Activated CD8-positive, alpha-beta memory T cell treated with anti-CD3 and anti-CD28 coated beads for 48 hours (primary cell): ENCODE results near the gene CYP46A1.

Experiments
- DNase-seq, 3 experiments: peaks; one replicate each; pipeline ENCODE4 v3.0.0-alpha.2; 2020; ENCODE audit warnings: low read depth in 2 of 3, low spot score in 2 of 3

Gene CYP46A1

GRCh38 chr14:99687284-99688209, 3.4 kb downstream of the CYP46A1 start:
- no peak for DNase-seq

GRCh38 chr14:99688210-99688581, 4.1 kb downstream of the CYP46A1 start:
- DNase-seq: no peak

- no peak for DNase-seq
Measured at GRCh38 chr14:99688629-99689028, 4.5 kb downstream of the CYP46A1 start.

GRCh38 chr14:99689266-99690236, 5.5 kb downstream of the CYP46A1 start:
- DNase-seq: no peak

GRCh38 chr14:99690636-99691035, 6.5 kb downstream of the CYP46A1 start:
- no peak for DNase-seq

GRCh38 chr14:99691111-99691885, 7.2 kb downstream of the CYP46A1 start:
- no peak for DNase-seq

GRCh38 chr14:99693918-99694317, 9.8 kb downstream of the CYP46A1 start:
- no peak for DNase-seq

- no peak for DNase-seq
Measured at GRCh38 chr14:99696929-99697328, 12.8 kb downstream of the CYP46A1 start.

GRCh38 chr14:99698236-99698635, 14.1 kb downstream of the CYP46A1 start:
- no peak for DNase-seq

- DNase-seq: no peak
Measured at GRCh38 chr14:99698642-99699041, 14.5 kb downstream of the CYP46A1 start.

- DNase-seq: no peak
Measured at GRCh38 chr14:99699085-99699760, 15.1 kb downstream of the CYP46A1 start.

GRCh38 chr14:99699861-99700260, 15.8 kb downstream of the CYP46A1 start:
- DNase-seq: no peak

GRCh38 chr14:99700379-99700778, 16.3 kb downstream of the CYP46A1 start:
- no peak for DNase-seq

GRCh38 chr14:99701260-99701659, 17.2 kb downstream of the CYP46A1 start:
- DNase-seq: no peak

- no peak for DNase-seq
Measured at GRCh38 chr14:99702115-99702514, 18.0 kb downstream of the CYP46A1 start.

GRCh38 chr14:99703381-99703780, 19.3 kb downstream of the CYP46A1 start:
- no peak for DNase-seq

GRCh38 chr14:99704037-99704436, 19.9 kb downstream of the CYP46A1 start:
- DNase-seq: no peak

GRCh38 chr14:99706107-99706900, 22.2 kb downstream of the CYP46A1 start:
- no peak for DNase-seq

GRCh38 chr14:99707420-99707819, 23.3 kb downstream of the CYP46A1 start:
- DNase-seq: no peak

- no peak for DNase-seq
Measured at GRCh38 chr14:99707921-99708320, 23.8 kb downstream of the CYP46A1 start.
